ENCODE measurements around the gene CTCFL. TPM values are rescaled to one million over a fixed set of nuclear protein-coding genes. Genes with fewer than 3 reads are reported as not detected.
A peak's percentile ranks its signal among the peaks of the same experiment; 100 is the strongest.

CTCFL gene
- total and polyA plus RNA-seq, 2 of the 13 experiments (the other 11 are each of a cell fraction or from before 2014, with no cell fraction given), result 0.04 TPM; not detected in 1

GRCh38 chr20:57539889-57540288 is 14.9 kb upstream of the CTCFL start (continued):
- peak; percentile 54; the same call in 1 of the 2 replicates for TF ChIP-seq AHDC1 (CRISPR knock-in tag; IDR thresholded peaks at IDR 0.05; ENCODE audit: borderline replicate concordance)
- TF ChIP-seq MTERF4 (CRISPR knock-in tag; IDR thresholded peaks at IDR 0.05), result 0 out of 2 replicates have a peak, but pooled peaks have one; percentile 25
- 0 out of 2 replicates have a peak, but pooled peaks have one; percentile 32 for TF ChIP-seq ZFX (CRISPR knock-in tag; IDR thresholded peaks at IDR 0.05; ENCODE audit: low read depth)
- no peak for TF ChIP-seq TFAP4 (IDR thresholded peaks at IDR 0.05; ENCODE audit: borderline replicate concordance, low read depth)
- no peak for TF ChIP-seq ELK4 (CRISPR knock-in tag; IDR thresholded peaks at IDR 0.05; ENCODE audit: borderline replicate concordance)
- TF ChIP-seq SMAD9 (CRISPR knock-in tag; IDR thresholded peaks at IDR 0.05), result no peak
- 0 out of 4 replicates have a peak, but pooled peaks of 1 of the 2 experiments have one; percentile 12 for TF ChIP-seq MAFK (conservative IDR thresholded peaks at IDR 0.05 in 1 of 2, IDR thresholded peaks at IDR 0.05 in 1 of 2; ENCODE audit: low read length in 2 of 2)
- no peak for TF ChIP-seq POGK (CRISPR knock-in tag; conservative IDR thresholded peaks at IDR 0.05)
- no peak for TF ChIP-seq ATF4 (CRISPR knock-in tag; IDR thresholded peaks at IDR 0.05)
- peak; percentile 94 for TF ChIP-seq KDM5B (CRISPR knock-in tag; IDR thresholded peaks at IDR 0.05; ENCODE audit: borderline replicate concordance)
- 0 out of 2 replicates have a peak, but pooled peaks have one; percentile 59 for TF ChIP-seq ZNF335 (CRISPR knock-in tag; IDR thresholded peaks at IDR 0.05)
- no peak for TF ChIP-seq ZNF530 (CRISPR knock-in tag; IDR thresholded peaks at IDR 0.05; ENCODE audit: low read depth)
- no peak for TF ChIP-seq DBP (CRISPR knock-in tag; IDR thresholded peaks at IDR 0.05; ENCODE audit: not compliant biosample characterization)
- TF ChIP-seq RXRB (CRISPR knock-in tag; IDR thresholded peaks at IDR 0.05; ENCODE audit: borderline replicate concordance), result peak; percentile 31; the same call in 1 of the 2 replicates
- TF ChIP-seq MXD4 (CRISPR knock-in tag; IDR thresholded peaks at IDR 0.05), result 0 out of 2 replicates have a peak, but pooled peaks have one; percentile 49
